Mesenchymal stem cell (in vitro differentiated cells and primary cell): ENCODE results near the gene RAB30.

Source experiments
- DNase-seq: peaks from one replicate; pipeline ENCODE4 v3.0.0-alpha.2; 2013
- H2AFZ ChIP-seq: one replicate; pipeline ENCODE4 v1.6.1; 2013; ENCODE audit warnings: low read depth, mild to moderate bottlenecking, control low read depth, inconsistent platforms, low read length, moderate library complexity
- H2AK5ac ChIP-seq: 2 replicates; pipeline ENCODE4 v1.6.1; 2013; ENCODE audit warnings: low read length, moderate library complexity, mild to moderate bottlenecking, inconsistent platforms; ENCODE audit not compliant: severe bottlenecking
- H2BK120ac ChIP-seq: one replicate; pipeline ENCODE4 v1.6.1; 2013; ENCODE audit warnings: low read depth, mild to moderate bottlenecking, inconsistent platforms, low read length, moderate library complexity
- H2BK12ac ChIP-seq, 2 experiments: one replicate each; pipeline ENCODE4 v1.6.1; 2013; ENCODE audit warnings: inconsistent platforms in 2 of 2, low read length in 2 of 2, mild to moderate bottlenecking in 2 of 2, moderate library complexity in 2 of 2, control low read depth in 1 of 2
- H2BK15ac ChIP-seq: one replicate; pipeline ENCODE4 v1.6.1; 2013; ENCODE audit warnings: mild to moderate bottlenecking, low read depth, inconsistent platforms; ENCODE audit not compliant: poor library complexity, severe bottlenecking
- H2BK5ac ChIP-seq: 2 replicates; pipeline ENCODE4 v1.6.1; 2013; ENCODE audit warnings: low read depth, mild to moderate bottlenecking, low read length, control low read depth, inconsistent platforms; ENCODE audit not compliant: poor library complexity, severe bottlenecking
- H3K14ac ChIP-seq, 2 experiments: one replicate each; pipeline ENCODE4 v1.6.1; 2013; ENCODE audit warnings: inconsistent platforms in 2 of 2, low read length in 2 of 2, control low read depth in 1 of 2, mild to moderate bottlenecking in 1 of 2, moderate library complexity in 1 of 2
- H3K18ac ChIP-seq, 2 experiments: one replicate each; pipeline ENCODE4 v1.6.1; 2013; ENCODE audit warnings: inconsistent platforms in 2 of 2, low read length in 2 of 2, control low read depth in 1 of 2, low read depth in 1 of 2, mild to moderate bottlenecking in 1 of 2
- H3K23ac ChIP-seq, 2 experiments: one replicate each; pipeline ENCODE4 v1.6.1; 2013; ENCODE audit warnings: inconsistent platforms in 2 of 2, low read length in 2 of 2, mild to moderate bottlenecking in 2 of 2, moderate library complexity in 2 of 2, control low read depth in 1 of 2
- H3K27ac ChIP-seq: 2 replicates; pipeline ENCODE4 v1.5.1; 2013; ENCODE audit warnings: mild to moderate bottlenecking, moderate library complexity, low read length, control low read depth, inconsistent platforms; ENCODE audit not compliant: poor library complexity, severe bottlenecking
- H3K27me3 ChIP-seq, 2 experiments: 2 replicates each; pipeline versions ENCODE4 v1.6.1 to v1.7.0; 2013; ENCODE audit warnings: low read length in 2 of 2, mild to moderate bottlenecking in 2 of 2, moderate library complexity in 2 of 2, control low read depth in 1 of 2, inconsistent platforms in 1 of 2; ENCODE audit not compliant: control insufficient read depth in 1 of 2, insufficient read depth in 1 of 2
- H3K36me3 ChIP-seq, 2 experiments: 2 replicates each; pipeline versions ENCODE4 v1.6.1 to v1.7.0; 2013; ENCODE audit warnings: low read length in 2 of 2, control low read depth in 1 of 2, inconsistent platforms in 1 of 2, low read depth in 1 of 2, mild to moderate bottlenecking in 1 of 2; ENCODE audit not compliant: insufficient read depth in 2 of 2, control insufficient read depth in 1 of 2
- H3K4ac ChIP-seq, 2 experiments: one replicate each; pipeline ENCODE4 v1.6.1; 2013; ENCODE audit warnings: inconsistent platforms in 2 of 2, low read length in 2 of 2, mild to moderate bottlenecking in 2 of 2, moderate library complexity in 2 of 2, control low read depth in 1 of 2, low read depth in 1 of 2
- H3K4me1 ChIP-seq: 2 replicates; pipeline ENCODE4 v1.6.1; 2013; ENCODE audit warnings: low read depth, low read length, control low read depth; ENCODE audit not compliant: control insufficient read depth, insufficient read depth
- H3K4me2 ChIP-seq: 2 replicates; pipeline ENCODE4 v1.6.1; 2013; ENCODE audit warnings: low read length, mild to moderate bottlenecking, inconsistent platforms; ENCODE audit not compliant: poor library complexity, severe bottlenecking
- H3K4me3 ChIP-seq, 2 experiments: 2 replicates each; pipeline versions ENCODE4 v1.5.1 to v1.7.0; 2013; ENCODE audit warnings: low read length in 2 of 2, mild to moderate bottlenecking in 2 of 2, control low read depth in 1 of 2, low read depth in 1 of 2; ENCODE audit not compliant: insufficient read depth in 1 of 2
- H3K79me1 ChIP-seq: replicated peaks from 2 replicates; pipeline ENCODE4 v1.6.1; 2013; ENCODE audit warnings: mild to moderate bottlenecking, control low read depth, low read length, inconsistent platforms; ENCODE audit not compliant: poor library complexity, severe bottlenecking
- H3K9ac ChIP-seq: 2 replicates; pipeline ENCODE4 v1.7.0; 2013; ENCODE audit warnings: mild to moderate bottlenecking, low read length, moderate library complexity
- H3K9me3 ChIP-seq: 2 replicates; pipeline ENCODE4 v1.7.0; 2013; ENCODE audit warnings: mild to moderate bottlenecking, low read length; ENCODE audit not compliant: control insufficient read depth
- H4K8ac ChIP-seq: one replicate; pipeline ENCODE4 v1.6.1; 2013; ENCODE audit warnings: inconsistent platforms, mild to moderate bottlenecking, low read length, moderate library complexity
- H4K91ac ChIP-seq: one replicate; pipeline ENCODE4 v1.6.1; 2013; ENCODE audit warnings: mild to moderate bottlenecking, low read length, inconsistent platforms
- WGBS: methylation state at CpG from one replicate; pipeline ENCODE4 v1.1.7; 2013; ENCODE audit warnings: mixed read lengths; 5-methylcytosine and 5-hydroxymethylcytosine counted together

Gene RAB30

DNA sequence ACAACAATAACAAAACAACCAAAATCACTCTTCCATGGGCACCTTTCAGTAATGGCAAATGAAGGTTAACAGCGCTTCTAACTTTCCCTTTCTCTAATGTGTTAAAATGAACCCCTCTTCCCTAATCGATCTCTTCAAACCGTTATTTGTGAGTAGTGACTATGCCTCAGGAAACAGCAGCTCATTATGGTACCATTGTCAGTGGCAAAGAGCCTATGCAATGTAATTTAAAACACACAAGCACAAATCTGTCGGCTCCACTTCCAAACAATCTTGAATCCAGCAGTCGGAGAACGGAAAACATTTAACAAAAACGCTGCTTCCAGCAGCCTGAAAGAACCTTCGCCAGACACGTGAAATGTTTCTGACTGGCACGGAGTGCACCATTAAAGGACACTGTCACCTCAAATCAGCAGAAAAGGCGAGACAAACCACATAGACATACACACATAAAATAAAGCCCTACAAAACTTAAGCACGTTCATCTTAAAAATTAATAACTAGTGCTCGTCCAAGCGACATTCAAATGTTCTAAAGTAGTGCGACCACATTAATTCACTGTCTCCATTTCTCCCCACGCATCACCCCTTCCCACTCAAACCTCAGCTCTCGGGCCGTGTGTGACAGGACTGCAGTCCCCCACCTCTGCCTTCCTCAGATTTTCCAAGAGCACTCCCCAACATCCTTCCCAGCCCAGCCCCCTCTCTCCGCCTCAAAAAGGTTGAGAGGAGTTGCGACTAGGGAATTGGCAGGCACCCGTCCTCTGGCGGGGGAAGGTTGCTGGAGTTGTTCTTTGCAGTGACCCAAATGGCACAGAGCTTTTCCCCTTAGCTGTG, 748 bp downstream of the RAB30 start:
- Histone ChIP-seq H3K9me3 (no peaks in the 10 kb centered on the region), H3K4me1 (peaks cover 12% of the 10 kb centered on the region), H3K18ac (peak overlapping the region; percentile 2 to 91), H3K4me3 (peak overlapping the region; percentile 76 to 96), H2BK5ac (peak overlapping the region; percentile 76), H2AK5ac (no peak overlapping the region), H3K4ac (peak overlapping the region in 1 of 2 experiments; percentile 32), H3K36me3 (peaks cover 7 to 24% of the 10 kb centered on the region in 2 experiments), H3K27me3 (no peaks in the 10 kb centered on the region), H2BK120ac (peak overlapping the region; percentile 2), H3K27ac (peak overlapping the region; percentile 90), H3K9ac (peak overlapping the region; percentile 99), H2BK12ac (peak overlapping the region in 1 of 2 experiments; percentile 74), H3K14ac (peak overlapping the region in 1 of 2 experiments; percentile 44), H4K91ac (no peak overlapping the region), H3K23ac (peak overlapping the region; percentile 31 to 62), H2AFZ (peak overlapping the region; percentile 46), H4K8ac (no peak overlapping the region), H3K4me2 (peak overlapping the region; percentile 76), H2BK15ac (no peak overlapping the region), H3K79me1 (peaks cover 5% of the 10 kb centered on the region)
- peak; percentile 57 for DNase-seq
- WGBS: under 1% methylated on average over 18 of the region's 22 CpGs

DNA sequence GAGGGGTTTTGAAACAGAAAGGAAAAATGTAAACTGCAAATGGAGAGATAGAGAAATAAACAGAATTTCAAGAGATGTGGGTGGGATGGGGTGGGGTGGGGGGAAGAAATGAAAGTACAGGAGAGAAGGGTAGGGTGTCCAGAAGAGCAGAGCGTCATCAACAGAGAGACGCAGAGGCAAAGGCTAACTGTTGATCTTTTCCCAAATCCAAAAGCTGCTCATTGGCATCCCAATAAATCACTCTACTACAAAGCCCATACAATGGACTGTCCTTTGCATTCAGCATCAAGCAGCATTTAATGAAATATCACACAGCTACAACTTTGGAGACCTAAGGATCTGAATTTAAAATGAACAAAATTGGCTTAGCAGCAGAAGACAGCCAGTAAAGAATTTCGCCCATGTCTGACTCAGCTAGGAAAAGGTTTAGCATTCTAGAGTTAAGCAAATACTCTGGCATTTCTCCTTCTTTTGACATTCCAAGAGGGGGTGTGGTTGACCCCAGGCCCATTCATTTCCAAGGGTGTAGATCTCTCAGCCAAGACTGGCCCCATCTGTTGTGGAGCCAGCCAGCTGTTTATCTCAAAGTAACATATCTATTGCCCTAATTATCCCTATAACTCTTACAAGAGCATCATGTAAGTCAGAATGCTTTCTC, 1.5 kb downstream of the RAB30 start:
- H3K23ac ChIP-seq: no peak overlapping the region
- no peak overlapping the region for H2AK5ac ChIP-seq
- peak overlapping the region; percentile 99 for H3K9ac ChIP-seq
- no peaks in the 10 kb centered on the region for H3K9me3 ChIP-seq
- H4K8ac ChIP-seq: no peak overlapping the region
- no peak overlapping the region for H3K4ac ChIP-seq
- H2BK5ac ChIP-seq: no peak overlapping the region
- 26% methylated on average over 3 of the region's 3 CpGs for WGBS
- H2AFZ ChIP-seq: no peak overlapping the region
- peaks cover 5% of the 10 kb centered on the region for H3K79me1 ChIP-seq
- H3K4me3 ChIP-seq: peak overlapping the region in 1 of 2 experiments; percentile 96
- H2BK120ac ChIP-seq: no peak overlapping the region
- H2BK15ac ChIP-seq: no peak overlapping the region
- H3K4me2 ChIP-seq: peak overlapping the region; percentile 76
- peaks cover 12% of the 10 kb centered on the region for H3K4me1 ChIP-seq
- no peak overlapping the region for H2BK12ac ChIP-seq
- H3K18ac ChIP-seq: no peak overlapping the region
- no peak overlapping the region for H4K91ac ChIP-seq
- H3K14ac ChIP-seq: no peak overlapping the region
- H3K36me3 ChIP-seq: peaks cover 7 to 19% of the 10 kb centered on the region in 2 experiments
- DNase-seq: peak; percentile 52
- peak overlapping the region; percentile 67 for H3K27ac ChIP-seq
- H3K27me3 ChIP-seq: no peaks in the 10 kb centered on the region

DNA sequence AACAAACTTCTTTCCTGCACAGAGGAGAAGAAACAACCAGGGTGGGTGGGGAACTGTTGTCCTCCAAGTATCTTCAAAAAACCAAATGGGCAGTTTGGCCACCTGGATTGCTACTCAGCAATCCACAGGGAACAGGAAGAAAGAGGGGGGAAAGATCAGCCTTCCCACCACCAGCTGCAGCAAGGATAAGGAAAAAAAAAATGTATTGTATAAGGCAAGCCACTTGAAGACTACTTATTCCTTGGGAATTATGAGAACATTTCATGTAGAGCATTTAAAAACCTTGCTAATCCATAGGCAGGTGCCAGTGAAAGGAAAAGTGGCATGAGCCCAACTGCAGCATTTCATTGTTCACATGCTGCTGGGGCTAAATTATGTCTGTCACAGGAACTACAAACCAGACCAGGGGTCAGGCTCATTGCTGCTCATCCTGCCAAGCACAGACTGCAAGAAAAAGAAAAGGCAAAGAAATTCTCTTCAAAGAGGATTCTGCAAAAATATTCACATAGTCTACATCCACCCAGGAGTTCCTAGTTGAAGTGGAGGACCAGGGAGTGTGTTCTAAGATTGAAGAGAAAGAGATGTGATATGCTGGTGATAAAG, 2.2 kb downstream of the RAB30 start:
- H3K9ac ChIP-seq: peak overlapping the region; percentile 99
- peak overlapping the region in 1 of 2 experiments; percentile 96 for H3K4me3 ChIP-seq
- no peak overlapping the region for H4K91ac ChIP-seq
- no peak overlapping the region for H3K4ac ChIP-seq
- H3K79me1 ChIP-seq: peaks cover 3% of the 10 kb centered on the region
- H3K9me3 ChIP-seq: no peaks in the 10 kb centered on the region
- no peaks in the 10 kb centered on the region for H3K27me3 ChIP-seq
- H3K18ac ChIP-seq: peak overlapping the region in 1 of 2 experiments; percentile 49
- no peak overlapping the region for H2BK120ac ChIP-seq
- peak overlapping the region; percentile 47 for H3K4me2 ChIP-seq
- H4K8ac ChIP-seq: no peak overlapping the region
- peak overlapping the region; percentile 20 for H3K27ac ChIP-seq
- no peak overlapping the region for H3K14ac ChIP-seq
- H3K4me1 ChIP-seq: peaks cover 12% of the 10 kb centered on the region
- peak overlapping the region; percentile 34 for H2AK5ac ChIP-seq
- H2BK12ac ChIP-seq: no peak overlapping the region
- H3K23ac ChIP-seq: no peak overlapping the region
- H2BK5ac ChIP-seq: no peak overlapping the region
- no peak overlapping the region for H2AFZ ChIP-seq
- H2BK15ac ChIP-seq: no peak overlapping the region
- DNase-seq: peak; percentile 26
- H3K36me3 ChIP-seq: peaks cover 5 to 12% of the 10 kb centered on the region in 2 experiments

DNA sequence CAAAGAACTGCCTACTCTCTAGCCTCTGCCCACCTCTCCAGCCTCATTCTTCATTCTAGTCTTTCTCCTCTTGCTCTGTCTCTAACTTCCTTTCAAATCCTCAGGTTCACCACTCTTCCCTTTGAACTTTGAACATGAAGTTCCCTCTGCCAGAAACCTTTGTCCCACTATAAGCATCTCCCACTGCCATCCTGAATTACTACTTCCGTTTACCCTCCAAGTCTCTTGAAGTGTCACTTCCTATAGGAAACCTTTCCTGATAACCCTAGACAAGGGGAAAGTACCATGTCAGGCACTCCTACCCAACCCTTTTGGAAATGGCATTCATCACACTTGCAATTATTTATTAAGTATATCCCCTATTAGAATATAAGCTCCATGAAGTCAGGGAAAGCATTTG, 3.1 kb downstream of the RAB30 start:
- DNase-seq: no peak
- Histone ChIP-seq H3K27me3 (no peaks in the 10 kb centered on the region), H3K79me1 (peaks cover 4% of the 10 kb centered on the region), H2BK5ac (no peak overlapping the region), H3K14ac (no peak overlapping the region), H3K9me3 (no peaks in the 10 kb centered on the region), H3K36me3 (peaks cover 0 to 2% of the 10 kb centered on the region in 2 experiments), H3K4me3 (no peak overlapping the region), H3K18ac (no peak overlapping the region), H3K23ac (no peak overlapping the region), H3K4ac (no peak overlapping the region), H4K91ac (no peak overlapping the region), H2AFZ (no peak overlapping the region), H2BK12ac (no peak overlapping the region), H4K8ac (no peak overlapping the region), H3K9ac (no peak overlapping the region), H2BK15ac (no peak overlapping the region), H2BK120ac (no peak overlapping the region), H3K4me2 (no peak overlapping the region), H3K4me1 (peaks cover 10% of the 10 kb centered on the region), H3K27ac (no peak overlapping the region), H2AK5ac (peak overlapping the region; percentile 80)
- WGBS: 64% methylated on average over 1 of the region's 1 CpG
